Calu3 (cell line): ENCODE results near the gene ADGRG6. TPM values are rescaled to one million over a fixed set of nuclear protein-coding genes. Genes with fewer than 3 reads are reported as not detected.

Source experiments
- BruUV-seq: library from RNA; stranded (reverse); fragments of 400-500 nt; replicated peaks from 2 replicates; lab custom pipeline; 2021; lab: Mats Ljungman, UMichigan
- CTCF ChIA-PET: fragments of 300-600 bp; sonication (Branson Sonifier 250); formaldehyde crosslinking; loops from one replicate; lab custom pipeline; 2022; ENCODE audit warnings: antibody characterized with exemption; lab: Charles Lee
- DNase-seq: peaks from one replicate; pipeline ENCODE4 v3.0.0; 2022
- H3K27ac Mint-ChIP-seq: one replicate; pipeline ENCODE4 v1.8.0; 2022; ENCODE audit warnings: mixed read lengths; ENCODE audit not compliant: unreplicated experiment
- H3K27me3 Mint-ChIP-seq: one replicate; pipeline ENCODE4 v1.8.0; 2022; ENCODE audit warnings: mixed read lengths; ENCODE audit not compliant: unreplicated experiment
- H3K36me3 Mint-ChIP-seq: one replicate; pipeline ENCODE4 v1.8.0; 2022; ENCODE audit warnings: mild to moderate bottlenecking, moderate library complexity, mixed read lengths; ENCODE audit not compliant: insufficient read depth, unreplicated experiment
- H3K4me1 Mint-ChIP-seq: one replicate; pipeline ENCODE4 v1.8.0; 2022; ENCODE audit warnings: mild to moderate bottlenecking, low read depth, mixed read lengths; ENCODE audit not compliant: unreplicated experiment
- H3K4me3 Mint-ChIP-seq: one replicate; pipeline ENCODE4 v1.8.0; 2022; ENCODE audit warnings: mild to moderate bottlenecking, low read depth, moderate library complexity, mixed read lengths; ENCODE audit not compliant: unreplicated experiment
- H3K9me3 Mint-ChIP-seq: one replicate; pipeline ENCODE4 v1.8.0; 2022; ENCODE audit warnings: low read depth, mixed read lengths; ENCODE audit not compliant: unreplicated experiment
- intact Hi-C: fragments of 100-400 bp; cut with micrococcal nuclease; formaldehyde crosslinking; loops from one replicate; pipeline ENCODE4 v1.10.0; 2022; ENCODE audit not compliant: unreplicated experiment
- total RNA-seq: library from RNA; stranded (reverse); gene quantifications from 2 replicates; pipeline ENCODE4 v1.2.3, GENCODE V29; 2022
- TF ChIP-seq, protein P1 (sequence below): fragments of 200-600 bp; IDR thresholded peaks from one replicate; pipeline ENCODE4 v1.8.0; 2022; ENCODE audit warnings: antibody characterized with exemption; ENCODE audit not compliant: unreplicated experiment

Gene ADGRG6
- total RNA-seq, 1 experiment from 2014 or later: 109 TPM

DNA sequence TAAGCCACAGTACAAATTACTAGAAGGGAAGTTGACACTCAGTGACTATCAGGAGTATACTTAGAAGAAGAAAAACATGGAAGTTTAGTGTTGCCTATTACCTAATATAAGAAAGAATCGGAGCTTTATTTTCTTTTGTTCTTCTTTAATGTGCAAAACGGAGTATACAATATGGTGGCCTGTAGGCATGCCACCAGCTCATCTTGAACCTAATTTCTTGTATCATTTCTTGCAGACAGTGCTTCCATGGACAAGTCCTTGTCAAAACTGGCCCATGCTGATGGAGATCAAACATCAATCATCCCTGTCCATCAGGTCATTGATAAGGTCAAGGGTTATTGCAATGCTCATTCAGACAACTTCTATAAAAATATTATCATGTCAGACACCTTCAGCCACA is 141.3 kb downstream of the ADGRG6 start:
- intact Hi-C loops: no loop called here
- H3K36me3 Mint-ChIP-seq: peaks cover 4% of the 10 kb centered on the region
- no peak for DNase-seq
- TF ChIP-seq, protein P1, sequence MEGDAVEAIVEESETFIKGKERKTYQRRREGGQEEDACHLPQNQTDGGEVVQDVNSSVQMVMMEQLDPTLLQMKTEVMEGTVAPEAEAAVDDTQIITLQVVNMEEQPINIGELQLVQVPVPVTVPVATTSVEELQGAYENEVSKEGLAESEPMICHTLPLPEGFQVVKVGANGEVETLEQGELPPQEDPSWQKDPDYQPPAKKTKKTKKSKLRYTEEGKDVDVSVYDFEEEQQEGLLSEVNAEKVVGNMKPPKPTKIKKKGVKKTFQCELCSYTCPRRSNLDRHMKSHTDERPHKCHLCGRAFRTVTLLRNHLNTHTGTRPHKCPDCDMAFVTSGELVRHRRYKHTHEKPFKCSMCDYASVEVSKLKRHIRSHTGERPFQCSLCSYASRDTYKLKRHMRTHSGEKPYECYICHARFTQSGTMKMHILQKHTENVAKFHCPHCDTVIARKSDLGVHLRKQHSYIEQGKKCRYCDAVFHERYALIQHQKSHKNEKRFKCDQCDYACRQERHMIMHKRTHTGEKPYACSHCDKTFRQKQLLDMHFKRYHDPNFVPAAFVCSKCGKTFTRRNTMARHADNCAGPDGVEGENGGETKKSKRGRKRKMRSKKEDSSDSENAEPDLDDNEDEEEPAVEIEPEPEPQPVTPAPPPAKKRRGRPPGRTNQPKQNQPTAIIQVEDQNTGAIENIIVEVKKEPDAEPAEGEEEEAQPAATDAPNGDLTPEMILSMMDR: no peak
- no peak overlapping the region for H3K4me3 Mint-ChIP-seq
- BruUV-seq: no TSS peak
- no peaks in the 10 kb centered on the region for H3K4me1 Mint-ChIP-seq
- CTCF ChIA-PET: no interaction called here
- H3K27ac Mint-ChIP-seq: no peak overlapping the region
- H3K9me3 Mint-ChIP-seq: no peaks in the 10 kb centered on the region
- H3K27me3 Mint-ChIP-seq: no peaks in the 10 kb centered on the region

DNA sequence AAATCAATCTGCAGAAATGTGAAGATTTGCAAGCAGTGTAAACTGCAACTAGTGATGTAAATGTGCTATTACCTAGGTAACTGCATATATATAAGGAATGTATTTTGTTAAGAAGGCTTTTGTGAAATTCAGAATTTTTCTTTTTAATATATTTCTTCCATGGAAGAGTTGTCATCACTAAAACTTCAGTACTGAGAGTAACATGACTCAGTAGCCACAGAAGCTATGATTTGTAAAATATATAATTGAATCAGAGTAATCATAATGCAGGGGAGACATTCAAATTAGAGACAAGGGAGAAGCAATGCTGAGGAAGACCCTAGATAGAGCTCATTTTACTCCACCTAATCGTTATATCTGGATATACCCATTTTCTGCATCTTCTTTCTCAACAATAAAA is 141.7 kb downstream of the ADGRG6 start:
- no peak overlapping the region for H3K27ac Mint-ChIP-seq
- TF ChIP-seq, protein P1: no peak
- BruUV-seq: no TSS peak
- CTCF ChIA-PET: no interaction called here
- H3K36me3 Mint-ChIP-seq: peaks cover 8% of the 10 kb centered on the region
- no peaks in the 10 kb centered on the region for H3K27me3 Mint-ChIP-seq
- no peak for DNase-seq
- H3K9me3 Mint-ChIP-seq: no peaks in the 10 kb centered on the region
- no peaks in the 10 kb centered on the region for H3K4me1 Mint-ChIP-seq
- H3K4me3 Mint-ChIP-seq: no peak overlapping the region
- intact Hi-C loops: no loop called here

DNA sequence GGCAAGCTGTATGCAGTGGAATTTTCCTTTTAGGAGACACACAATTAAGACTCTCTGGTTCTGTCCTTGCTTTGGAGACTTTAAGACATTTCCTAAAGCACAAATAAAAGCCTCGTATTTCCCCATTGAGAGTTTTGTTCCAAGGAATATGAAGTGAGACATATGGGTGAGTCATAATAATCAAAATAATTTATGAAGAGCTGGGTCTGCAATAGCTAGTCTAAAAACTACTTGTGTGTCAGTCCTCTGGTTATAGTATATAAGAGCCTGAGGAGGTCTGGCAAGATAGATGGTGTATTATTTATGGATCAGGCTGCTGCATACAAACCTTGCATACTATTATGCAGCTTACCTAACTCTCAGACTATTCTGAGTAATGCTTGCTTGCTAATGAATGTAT is 142.6 kb downstream of the ADGRG6 start:
- intact Hi-C loops: no loop called here
- H3K4me3 Mint-ChIP-seq: no peak overlapping the region
- no peaks in the 10 kb centered on the region for H3K27me3 Mint-ChIP-seq
- H3K9me3 Mint-ChIP-seq: no peaks in the 10 kb centered on the region
- no TSS peak for BruUV-seq
- H3K4me1 Mint-ChIP-seq: no peaks in the 10 kb centered on the region
- peaks cover 11% of the 10 kb centered on the region for H3K36me3 Mint-ChIP-seq
- no peak overlapping the region for H3K27ac Mint-ChIP-seq
- CTCF ChIA-PET: no interaction called here
- TF ChIP-seq, protein P1: no peak
- no peak for DNase-seq

DNA sequence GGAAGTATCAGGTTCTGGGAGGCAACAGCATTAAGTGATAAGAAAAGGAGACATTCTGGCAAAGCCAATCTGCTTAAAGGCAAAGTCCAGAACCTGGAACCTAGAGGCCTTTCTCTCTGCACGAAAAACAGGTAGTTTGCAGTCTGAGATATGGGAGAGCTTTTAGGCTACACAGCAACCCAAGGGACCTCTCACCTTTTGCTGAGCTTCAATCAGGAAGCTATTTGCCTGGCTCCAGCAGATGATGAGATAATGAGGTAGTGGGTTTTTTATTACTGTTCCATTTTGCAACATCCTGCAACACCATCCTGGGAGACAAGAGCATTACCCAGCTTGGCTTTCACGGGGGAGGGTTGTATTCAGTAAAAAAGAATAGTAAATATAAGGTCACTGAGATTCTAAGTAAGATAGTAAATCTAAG is 143.1 kb downstream of the ADGRG6 start:
- Mint-ChIP-seq H3K4me1 (no peaks in the 10 kb centered on the region), H3K36me3 (peaks cover 11% of the 10 kb centered on the region), H3K27me3 (no peaks in the 10 kb centered on the region), H3K4me3 (no peak overlapping the region), H3K9me3 (no peaks in the 10 kb centered on the region), H3K27ac (no peak overlapping the region)
- no peak for DNase-seq
- BruUV-seq: no TSS peak
- TF ChIP-seq, protein P1: no peak
- intact Hi-C loops: no loop called here
- CTCF ChIA-PET: no interaction called here
